GM23248 (cell line): Measurements from ENCODE around the gene HMMR. TPM values are rescaled to one million over a fixed set of nuclear protein-coding genes. Genes with fewer than 3 reads are reported as not detected.

Experiments used
- DNase-seq: peaks from one replicate; pipeline ENCODE4 v3.0.0-alpha.2; 2015
- H2AFZ ChIP-seq: fragments of 200-600 bp; sonication (generic); 2 replicates; pipeline ENCODE4 v1.6.1; 2016; ENCODE audit warnings: antibody characterized with exemption
- H3F3A ChIP-seq: fragments of 200-600 bp; sonication (generic); 2 replicates; pipeline ENCODE4 v1.6.1; 2016; ENCODE audit warnings: mild to moderate bottlenecking, antibody characterized with exemption, mixed run types; ENCODE audit not compliant: insufficient read depth
- H3K27ac ChIP-seq: fragments of 200-600 bp; sonication (generic); 2 replicates; pipeline ENCODE4 v1.5.1; 2016; ENCODE audit warnings: mild to moderate bottlenecking
- H3K27me3 ChIP-seq: fragments of 200-600 bp; sonication (generic); replicated peaks from 2 replicates; pipeline ENCODE4 v1.6.1; 2016; ENCODE audit warnings: mild to moderate bottlenecking; ENCODE audit not compliant: insufficient read depth
- H3K36me3 ChIP-seq: fragments of 200-600 bp; sonication (generic); 2 replicates; pipeline ENCODE4 v1.6.1; 2016; ENCODE audit warnings: low read depth, mild to moderate bottlenecking
- H3K4me1 ChIP-seq: fragments of 200-600 bp; sonication (generic); 2 replicates; pipeline ENCODE4 v1.6.1; 2016; ENCODE audit warnings: mild to moderate bottlenecking; ENCODE audit not compliant: insufficient read depth
- H3K4me2 ChIP-seq: fragments of 200-600 bp; sonication (generic); one replicate; pipeline ENCODE4 v1.6.1; 2016; ENCODE audit warnings: mild to moderate bottlenecking; ENCODE audit not compliant: unreplicated experiment
- H3K4me3 ChIP-seq: fragments of 200-600 bp; sonication (generic); 2 replicates; pipeline ENCODE4 v1.5.1; 2016; ENCODE audit warnings: mild to moderate bottlenecking
- H3K79me2 ChIP-seq: fragments of 200-600 bp; sonication (generic); 2 replicates; pipeline ENCODE4 v1.6.1; 2016; ENCODE audit warnings: mild to moderate bottlenecking; ENCODE audit not compliant: insufficient read depth
- H3K9ac ChIP-seq: fragments of 200-600 bp; sonication (generic); 2 replicates; pipeline ENCODE4 v1.6.1; 2016; ENCODE audit warnings: mild to moderate bottlenecking
- H3K9me2 ChIP-seq: fragments of 200-600 bp; sonication (generic); 2 replicates; pipeline ENCODE4 v1.6.1; 2016; ENCODE audit warnings: mixed run types, mild to moderate bottlenecking, moderate library complexity; ENCODE audit not compliant: insufficient read depth
- H3K9me3 ChIP-seq: fragments of 200-600 bp; sonication (generic); one replicate; pipeline ENCODE4 v1.6.1; 2017; ENCODE audit warnings: low read depth
- H4K20me1 ChIP-seq: fragments of 200-600 bp; sonication (generic); 2 replicates; pipeline ENCODE4 v1.6.0; 2016; ENCODE audit not compliant: insufficient read depth
- EZH2 ChIP-seq: fragments of 200-600 bp; sonication (generic); IDR thresholded peaks from 2 replicates; pipeline ENCODE4 v1.6.1; 2018; ENCODE audit warnings: antibody characterized with exemption, mild to moderate bottlenecking; ENCODE audit not compliant: insufficient read depth, poor library complexity, severe bottlenecking
- EZH2phosphoT487 ChIP-seq: fragments of 200-600 bp; sonication (generic); IDR thresholded peaks from 2 replicates; pipeline ENCODE4 v1.6.1; 2018; ENCODE audit warnings: antibody characterized with exemption, moderate library complexity, mild to moderate bottlenecking, low read depth; ENCODE audit not compliant: insufficient read depth
- WGBS, 2 experiments: methylation state at CpG; one replicate each; pipeline ENCODE4 v1.1.6; 2015 to 2017; ENCODE audit warnings: low lambda C conversion rate in 2 of 2, low coverage in 1 of 2; ENCODE audit errors: missing lambda C conversion rate in 2 of 2; 5-methylcytosine and 5-hydroxymethylcytosine counted together
- in situ Hi-C: fragments of 300-500 bp; cut with MboI; formaldehyde crosslinking; loops from 2 replicates; pipeline ENCODE4 v1.15.0; 2020
- polyA plus RNA-seq: library from polyadenylated mRNA; unstranded; fragments of >200 nt; fragmentation: Nextera tagmentation; extraction: Ambion mirVana; gene quantifications from 2 replicates; pipeline ENCODE4 v1.2.1, GENCODE V29; 2016
- total RNA-seq: library from RNA; depleted of rRNA; stranded (reverse); fragments of >200 nt; shearing (Covaris generic); gene quantifications from 2 replicates; pipeline ENCODE4 v1.2.3, GENCODE V29; 2014

HMMR gene
- total and polyA plus RNA-seq, 2 experiments from 2014 or later: 10.7 to 16.4 TPM

- H3K4me1 ChIP-seq: peaks cover 33% of the 10 kb centered on the region
- H3K36me3 ChIP-seq: no peaks in the 10 kb centered on the region
- peak overlapping the region; percentile 97 for H3K4me3 ChIP-seq
- H3K9me3 ChIP-seq: no peaks in the 10 kb centered on the region
- in situ Hi-C loops: no loop called here
- TF ChIP-seq EZH2 (no peak), EZH2phosphoT487 (no peak)
- 1% methylated on average over 27 of the region's 27 CpGs for WGBS, 2 experiments
- peak; percentile 79 for DNase-seq
- no peaks in the 10 kb centered on the region for H3K9me2 ChIP-seq
- peak overlapping the region; percentile 99 for H3K4me2 ChIP-seq
- H3K27ac ChIP-seq: peak overlapping the region; percentile 94
- peaks cover 51% of the 10 kb centered on the region for H3F3A ChIP-seq
- no peaks in the 10 kb centered on the region for H3K27me3 ChIP-seq
- H2AFZ ChIP-seq: peak overlapping the region; percentile 98
- peaks cover 35% of the 10 kb centered on the region for H3K79me2 ChIP-seq
- no peaks in the 10 kb centered on the region for H4K20me1 ChIP-seq
- peak overlapping the region; percentile 95 for H3K9ac ChIP-seq
These were observed 43.9 kb downstream of the HMMR start for GRCh38 chr5:163504079-163504931.

GRCh38 chr5:163505049-163505367, 44.6 kb downstream of the HMMR start:
- peak overlapping the region; percentile 95 for H3K9ac ChIP-seq
- no peaks in the 10 kb centered on the region for H4K20me1 ChIP-seq
- no peaks in the 10 kb centered on the region for H3K27me3 ChIP-seq
- H3K9me3 ChIP-seq: no peaks in the 10 kb centered on the region
- H3K79me2 ChIP-seq: peaks cover 42% of the 10 kb centered on the region
- H3K4me2 ChIP-seq: peak overlapping the region; percentile 99
- TF ChIP-seq EZH2 (no peak), EZH2phosphoT487 (no peak)
- in situ Hi-C loops: no loop called here
- H3K27ac ChIP-seq: peak overlapping the region; percentile 94
- no peaks in the 10 kb centered on the region for H3K36me3 ChIP-seq
- DNase-seq: no peak
- peak overlapping the region; percentile 98 for H2AFZ ChIP-seq
- peak overlapping the region; percentile 97 for H3K4me3 ChIP-seq
- 0 to 2% methylated on average over 7 of the region's 7 CpGs for WGBS, 2 experiments
- peaks cover 58% of the 10 kb centered on the region for H3F3A ChIP-seq
- no peaks in the 10 kb centered on the region for H3K9me2 ChIP-seq
- peaks cover 40% of the 10 kb centered on the region for H3K4me1 ChIP-seq

- peak; percentile 98 for DNase-seq
- Histone ChIP-seq H2AFZ (peak within 1 kb of the TSS; percentile 98), H3K27me3 (no peaks in the 10 kb centered on the region), H3K4me3 (peak within 1 kb of the TSS; percentile 97), H3K36me3 (no peaks in the 10 kb centered on the region), H3K4me2 (peak within 1 kb of the TSS; percentile 99), H3F3A (peaks cover 59% of the 10 kb centered on the region), H3K79me2 (peaks cover 47% of the 10 kb centered on the region), H3K9me2 (no peaks in the 10 kb centered on the region), H3K27ac (peak within 1 kb of the TSS; percentile 94), H3K9ac (peak within 1 kb of the TSS; percentile 95), H4K20me1 (no peaks in the 10 kb centered on the region), H3K4me1 (peaks cover 42% of the 10 kb centered on the region), H3K9me3 (no peaks in the 10 kb centered on the region)
- no peak for TF ChIP-seq EZH2phosphoT487
- no peak for TF ChIP-seq EZH2
- in situ Hi-C loops: no loop called here
- 1 to 2% methylated on average over 39 to 57 of the region's 64 CpGs for WGBS, 2 experiments
These were observed 45.1 kb downstream of the HMMR start, which contains the start of gene MAT2B for GRCh38 chr5:163505368-163506094. TSS of gene MAT2B (plus strand) at chr5:163505619. CDS start at chr5:163505687, 68 bp downstream.

GRCh38 chr5:163506095-163506457, 45.6 kb downstream of the HMMR start:
- Histone ChIP-seq H3K9ac (peak overlapping the region; percentile 95), H4K20me1 (no peaks in the 10 kb centered on the region), H3K4me3 (peak overlapping the region; percentile 97), H3K36me3 (no peaks in the 10 kb centered on the region), H2AFZ (peak overlapping the region; percentile 98), H3K4me2 (peak overlapping the region; percentile 99), H3K27me3 (no peaks in the 10 kb centered on the region), H3K27ac (peak overlapping the region; percentile 94), H3K9me3 (no peaks in the 10 kb centered on the region), H3K4me1 (peaks cover 42% of the 10 kb centered on the region), H3F3A (peaks cover 59% of the 10 kb centered on the region), H3K79me2 (peaks cover 53% of the 10 kb centered on the region), H3K9me2 (no peaks in the 10 kb centered on the region)
- 0% methylated on average over 9 of the region's 9 CpGs for WGBS, 2 experiments
- peak; percentile 60 for DNase-seq
- TF ChIP-seq EZH2 (no peak), EZH2phosphoT487 (no peak)
- in situ Hi-C loops: no loop called here
